ENCODE results near the gene EDEM1.

EDEM1 gene

GRCh38 chr3:5251196-5251583, 63.7 kb downstream of the EDEM1 start:
- no peak overlapping the region for H3K4me3 Mint-ChIP-seq
- peaks cover 1% of the 10 kb centered on the region for H3K36me3 Mint-ChIP-seq
- H3K4me1 Mint-ChIP-seq (ENCODE audit: low read depth): no peaks in the 10 kb centered on the region
- H3K27me3 Mint-ChIP-seq: no peaks in the 10 kb centered on the region
- H3K27ac Mint-ChIP-seq: no peak overlapping the region
- H3K9me3 Mint-ChIP-seq (ENCODE audit: low read depth): no peaks in the 10 kb centered on the region

DNA sequence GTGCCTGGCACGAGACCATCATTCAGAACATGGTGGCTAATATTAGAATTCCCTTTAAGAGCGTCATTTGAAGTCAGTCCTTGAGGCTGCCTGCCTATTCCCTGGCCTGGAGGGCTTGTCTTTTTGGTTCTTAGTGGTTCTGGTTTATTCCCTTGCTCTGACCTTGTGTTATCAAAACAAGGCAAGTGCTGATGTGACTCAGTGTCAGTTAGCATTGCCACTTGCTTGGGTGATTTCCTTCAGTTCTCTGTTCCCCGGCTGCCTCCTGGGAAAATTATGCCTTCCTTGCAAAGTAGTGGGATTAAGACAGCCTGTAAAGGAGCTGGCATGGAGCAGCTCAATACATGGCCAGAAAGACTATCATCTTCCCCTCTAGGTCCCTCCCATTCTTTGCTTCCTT, 64.6 kb downstream of the EDEM1 start:
- Mint-ChIP-seq H3K9me3 (ENCODE audit: low read depth) (no peaks in the 10 kb centered on the region), H3K27me3 (no peaks in the 10 kb centered on the region), H3K27ac (no peak overlapping the region), H3K36me3 (no peaks in the 10 kb centered on the region), H3K4me1 (ENCODE audit: low read depth) (no peaks in the 10 kb centered on the region), H3K4me3 (no peak overlapping the region)

- no peaks in the 10 kb centered on the region for H3K9me3 Mint-ChIP-seq (ENCODE audit: low read depth)
- no peak overlapping the region for H3K4me3 Mint-ChIP-seq
- H3K27ac Mint-ChIP-seq: no peak overlapping the region
- H3K27me3 Mint-ChIP-seq: no peaks in the 10 kb centered on the region
- H3K36me3 Mint-ChIP-seq: no peaks in the 10 kb centered on the region
- no peaks in the 10 kb centered on the region for H3K4me1 Mint-ChIP-seq (ENCODE audit: low read depth)
Observed at GRCh38 chr3:5254281-5255048, 67.0 kb downstream of the EDEM1 start.

- Mint-ChIP-seq H3K4me1 (ENCODE audit: low read depth) (peaks cover 3% of the 10 kb centered on the region), H3K4me3 (no peak overlapping the region), H3K9me3 (ENCODE audit: low read depth) (no peaks in the 10 kb centered on the region), H3K27me3 (no peaks in the 10 kb centered on the region), H3K27ac (no peak overlapping the region), H3K36me3 (no peaks in the 10 kb centered on the region)
Observed at GRCh38 chr3:5255404-5256344, 68.2 kb downstream of the EDEM1 start.

DNA sequence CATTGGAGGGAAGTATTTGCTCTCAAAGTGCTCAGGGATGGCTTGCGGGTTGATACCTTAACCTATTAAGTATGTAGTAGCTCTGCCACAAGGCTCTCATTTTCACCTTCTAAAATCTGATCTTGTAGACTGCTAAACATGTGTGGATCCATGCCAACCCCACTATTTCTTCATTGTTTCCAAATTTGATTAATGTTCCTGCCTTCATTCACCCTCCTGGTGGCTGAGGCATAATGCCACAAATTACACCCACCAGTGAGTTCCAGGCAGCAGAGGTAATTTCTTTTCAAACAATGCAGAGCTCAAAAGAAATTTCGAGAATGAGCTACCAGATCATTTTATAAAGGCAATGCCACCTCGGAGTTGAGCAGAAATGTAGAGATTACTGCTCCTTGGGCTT, 71.0 kb downstream of the EDEM1 start:
- H3K27me3 Mint-ChIP-seq: no peaks in the 10 kb centered on the region
- peaks cover 8% of the 10 kb centered on the region for H3K4me1 Mint-ChIP-seq (ENCODE audit: low read depth)
- H3K4me3 Mint-ChIP-seq: no peak overlapping the region
- no peaks in the 10 kb centered on the region for H3K9me3 Mint-ChIP-seq (ENCODE audit: low read depth)
- H3K27ac Mint-ChIP-seq: no peak overlapping the region
- no peaks in the 10 kb centered on the region for H3K36me3 Mint-ChIP-seq

DNA sequence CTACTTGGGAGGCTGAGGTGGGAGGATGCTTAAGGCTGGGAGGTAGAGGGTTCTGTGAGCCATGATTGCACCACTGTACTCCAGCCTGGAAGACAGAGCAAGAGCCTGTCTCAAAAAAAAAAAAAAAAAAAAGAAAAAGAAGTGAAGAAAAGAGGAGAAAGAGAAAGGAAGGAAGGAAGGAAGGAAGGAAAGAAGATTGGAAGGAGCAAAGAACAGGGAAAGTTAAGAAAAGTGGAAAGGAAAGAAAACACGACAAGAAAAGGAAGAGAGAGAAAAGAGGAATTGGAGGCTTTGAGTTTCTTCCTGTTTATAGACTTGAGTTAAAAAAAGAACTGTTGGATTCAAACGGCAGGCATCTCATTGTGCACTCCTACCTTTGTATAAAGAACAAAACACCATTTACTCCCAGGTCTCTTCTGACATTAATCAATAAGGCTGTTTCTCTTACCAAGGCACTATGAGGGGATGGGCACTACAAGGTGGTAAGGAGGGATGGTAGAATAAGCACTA, 73.5 kb downstream of the EDEM1 start:
- Mint-ChIP-seq H3K9me3 (ENCODE audit: low read depth) (no peaks in the 10 kb centered on the region), H3K4me3 (no peak overlapping the region), H3K27me3 (no peaks in the 10 kb centered on the region), H3K36me3 (no peaks in the 10 kb centered on the region), H3K4me1 (ENCODE audit: low read depth) (peaks cover 8% of the 10 kb centered on the region), H3K27ac (no peak overlapping the region)

GRCh38 chr3:5262507-5262906, 75.0 kb downstream of the EDEM1 start:
- Mint-ChIP-seq H3K27me3 (no peaks in the 10 kb centered on the region), H3K4me3 (no peak overlapping the region), H3K36me3 (no peaks in the 10 kb centered on the region), H3K9me3 (ENCODE audit: low read depth) (no peaks in the 10 kb centered on the region), H3K4me1 (ENCODE audit: low read depth) (peaks cover 8% of the 10 kb centered on the region), H3K27ac (no peak overlapping the region)

DNA sequence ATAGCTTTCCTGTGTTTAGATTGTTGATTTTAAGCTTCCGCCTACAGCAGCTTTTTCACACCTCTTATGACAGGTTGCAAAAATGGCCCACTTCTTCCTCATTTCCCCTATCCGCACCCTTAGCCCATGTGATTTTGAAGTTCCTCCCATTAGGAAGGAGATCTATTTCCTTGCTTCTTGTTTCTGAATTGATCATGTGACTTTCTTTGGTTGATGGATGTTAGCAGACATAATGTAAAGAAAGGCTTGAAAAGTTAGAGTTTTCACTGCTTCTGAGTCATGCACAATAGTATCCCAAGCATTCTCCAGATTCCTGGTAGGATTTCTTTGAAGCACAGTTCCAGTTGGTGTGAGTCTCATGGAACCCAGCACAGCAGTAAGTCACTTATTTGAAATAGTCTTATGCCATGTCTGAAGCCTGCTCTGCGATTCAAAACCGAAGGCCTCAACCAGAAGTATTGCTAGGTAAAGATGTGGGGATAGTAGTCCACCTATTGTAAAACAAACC, 76.6 kb downstream of the EDEM1 start:
- no peaks in the 10 kb centered on the region for H3K36me3 Mint-ChIP-seq
- H3K27ac Mint-ChIP-seq: no peak overlapping the region
- no peak overlapping the region for H3K4me3 Mint-ChIP-seq
- no peaks in the 10 kb centered on the region for H3K27me3 Mint-ChIP-seq
- H3K9me3 Mint-ChIP-seq (ENCODE audit: low read depth): no peaks in the 10 kb centered on the region
- H3K4me1 Mint-ChIP-seq (ENCODE audit: low read depth): peaks cover 8% of the 10 kb centered on the region

GRCh38 chr3:5264896-5265770, 77.6 kb downstream of the EDEM1 start:
- H3K27me3 Mint-ChIP-seq: no peaks in the 10 kb centered on the region
- H3K36me3 Mint-ChIP-seq: no peaks in the 10 kb centered on the region
- no peaks in the 10 kb centered on the region for H3K9me3 Mint-ChIP-seq (ENCODE audit: low read depth)
- no peak overlapping the region for H3K27ac Mint-ChIP-seq
- H3K4me3 Mint-ChIP-seq: no peak overlapping the region
- H3K4me1 Mint-ChIP-seq (ENCODE audit: low read depth): peaks cover 8% of the 10 kb centered on the region

- Mint-ChIP-seq H3K36me3 (no peaks in the 10 kb centered on the region), H3K4me1 (ENCODE audit: low read depth) (no peaks in the 10 kb centered on the region), H3K27me3 (no peaks in the 10 kb centered on the region), H3K4me3 (no peak overlapping the region), H3K9me3 (ENCODE audit: low read depth) (no peaks in the 10 kb centered on the region), H3K27ac (no peak overlapping the region)
Observed at GRCh38 chr3:5267252-5267651, 79.7 kb downstream of the EDEM1 start.

DNA sequence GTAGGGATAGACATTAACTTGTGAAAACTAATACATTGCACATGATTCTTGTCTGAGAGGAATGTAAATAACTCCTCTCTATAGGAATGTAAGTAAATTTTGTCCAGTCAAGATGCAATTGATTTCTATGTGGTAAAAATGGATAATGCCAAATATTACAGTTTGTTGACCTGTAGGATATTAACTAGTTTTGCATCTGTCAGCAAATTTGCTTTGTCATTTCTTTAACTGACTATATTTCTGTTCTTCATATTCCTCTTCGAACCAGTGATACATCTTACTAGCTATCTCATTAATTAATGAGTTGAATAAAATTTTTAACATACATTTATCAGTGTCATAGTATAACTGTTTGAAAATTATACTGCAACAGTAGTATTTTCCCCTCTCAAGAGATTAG, 80.4 kb downstream of the EDEM1 start:
- Mint-ChIP-seq H3K27me3 (no peaks in the 10 kb centered on the region), H3K4me1 (ENCODE audit: low read depth) (no peaks in the 10 kb centered on the region), H3K27ac (no peak overlapping the region), H3K9me3 (ENCODE audit: low read depth) (no peaks in the 10 kb centered on the region), H3K36me3 (no peaks in the 10 kb centered on the region), H3K4me3 (no peak overlapping the region)
